Epidermal melanocyte (primary cell): ENCODE measurements around the gene C1S.
"Not testable (repeated sequence)": the region's sequence is repeated elsewhere in the genome, so short reads cannot be mapped to it uniquely, and the experiment has no call there.

ENCODE experiments used
- DNase-seq: peaks from one replicate; pipeline ENCODE4 v3.0.0; 2011; ENCODE audit warnings: low spot score; ENCODE audit not compliant: insufficient read length

The C1S gene

DNA sequence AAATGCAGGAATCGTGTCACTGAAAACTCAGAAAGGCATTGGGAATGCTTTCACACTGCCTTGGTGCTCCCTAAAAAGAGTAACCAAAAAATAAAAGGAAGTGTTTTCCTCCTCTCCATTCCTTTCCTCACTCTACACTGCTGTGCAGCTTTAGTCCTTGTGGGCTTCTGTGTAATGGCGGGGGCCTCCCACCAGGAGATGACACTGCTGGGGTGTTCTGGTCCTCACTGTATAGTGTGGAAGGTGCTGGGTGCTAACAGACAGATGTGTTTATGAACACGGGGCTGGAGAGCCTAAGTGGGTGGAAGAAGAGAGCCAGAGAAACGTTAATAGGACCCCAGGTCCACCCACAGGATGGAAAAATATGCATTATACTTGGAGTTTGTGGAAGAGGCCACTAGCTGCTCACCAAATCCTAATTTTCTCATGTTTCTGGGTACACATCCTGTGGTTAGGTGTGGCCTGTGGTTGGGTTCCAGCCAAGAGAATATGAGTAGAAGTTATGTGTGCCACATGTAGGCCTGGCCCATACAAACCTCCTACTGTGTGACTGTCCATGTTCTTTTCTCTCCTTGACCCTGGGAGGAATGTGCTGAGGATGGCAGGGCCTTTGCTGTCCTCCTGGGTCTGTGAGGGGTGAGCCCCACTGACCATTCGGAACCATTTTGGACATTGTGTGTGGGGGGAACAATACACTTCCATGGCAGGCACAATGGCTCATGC is 14.0 kb upstream of the C1S start:
- DNase-seq = no peak

DNA sequence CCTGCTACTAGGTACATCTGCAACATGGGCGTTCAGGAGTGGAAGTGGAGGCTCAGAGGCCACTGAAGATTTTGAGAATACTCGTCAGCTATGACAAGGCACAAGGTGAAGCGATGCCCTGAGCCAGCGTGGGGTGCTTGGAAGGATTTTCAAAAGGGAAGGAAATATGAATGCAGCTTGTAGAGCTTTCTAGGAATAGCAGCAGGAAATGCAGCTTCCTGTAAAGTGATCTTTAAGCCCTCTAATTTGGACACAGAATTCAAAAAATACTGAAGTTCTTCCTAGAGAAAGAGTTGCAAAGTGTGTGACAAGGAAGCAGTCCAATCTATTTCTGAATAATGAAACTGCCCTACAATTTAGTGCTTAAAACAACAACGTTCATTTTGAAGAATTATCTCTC is 13.2 kb upstream of the C1S start:
- no peak for DNase-seq

DNA sequence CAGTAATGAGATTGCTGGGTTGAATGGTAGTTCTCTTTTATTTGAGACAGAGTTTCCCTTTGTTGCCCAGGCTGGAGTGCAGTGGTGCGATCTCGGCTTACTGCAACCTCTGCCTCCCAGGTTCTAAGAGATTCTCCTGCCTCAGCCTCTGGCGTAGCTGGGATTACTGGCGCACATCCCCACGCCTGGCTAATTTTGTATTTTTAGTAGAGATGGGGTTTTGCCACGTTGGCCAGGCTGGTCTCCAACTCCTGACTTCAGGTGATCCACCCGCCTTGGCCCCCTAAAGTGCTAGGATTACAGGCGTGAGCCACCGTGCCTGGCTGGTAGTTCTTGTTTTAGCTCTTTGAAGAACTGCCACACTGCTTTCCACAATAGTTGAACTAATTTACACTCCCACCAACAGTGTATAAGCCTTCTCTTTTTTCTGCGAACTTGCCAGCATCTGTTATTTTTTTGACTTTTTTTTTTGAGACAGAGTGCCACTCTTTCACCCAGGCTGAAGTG is 11.0 kb upstream of the C1S start:
- DNase-seq = not testable (repeated sequence)

DNA sequence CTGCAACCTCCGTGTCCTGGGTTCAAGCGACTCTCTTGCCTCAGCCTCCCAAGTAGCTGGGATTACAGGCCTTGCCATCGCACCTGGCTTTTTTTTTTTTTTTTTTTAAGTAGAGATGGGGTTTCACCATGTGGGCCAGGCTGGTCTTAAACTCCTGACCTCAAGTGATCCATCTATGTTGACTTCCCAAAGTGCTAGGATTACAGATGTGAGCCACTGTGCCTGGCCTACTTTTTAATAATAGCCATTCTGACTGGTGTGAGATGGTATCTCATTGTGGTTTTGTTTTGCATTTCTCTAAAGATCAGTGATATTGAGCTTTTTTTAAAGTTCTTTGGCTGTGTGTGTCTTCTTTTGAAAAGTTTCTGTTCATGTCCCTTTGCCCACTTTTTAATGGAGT is 10.5 kb upstream of the C1S start:
- DNase-seq = not testable (repeated sequence)

DNA sequence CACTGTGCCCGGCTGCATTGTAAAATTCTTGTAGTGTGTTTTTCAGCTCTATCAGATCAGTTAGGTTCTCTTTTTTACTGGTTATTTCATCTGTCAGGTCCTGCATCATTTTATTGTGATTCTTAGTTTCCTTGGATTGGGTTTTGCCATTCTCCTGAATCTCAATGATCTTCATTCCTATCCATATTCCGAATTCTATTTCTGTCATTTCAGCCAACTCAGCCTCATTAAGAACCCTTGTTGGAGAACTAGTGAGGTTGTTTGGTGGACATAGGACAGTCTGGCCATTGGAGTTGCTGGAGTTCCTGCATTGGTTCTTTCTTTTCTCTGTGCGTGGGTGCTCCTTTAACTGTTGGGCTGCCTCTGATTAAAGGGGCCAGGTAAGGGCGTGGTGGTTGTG is 5.6 kb upstream of the C1S start:
- no peak for DNase-seq

DNA sequence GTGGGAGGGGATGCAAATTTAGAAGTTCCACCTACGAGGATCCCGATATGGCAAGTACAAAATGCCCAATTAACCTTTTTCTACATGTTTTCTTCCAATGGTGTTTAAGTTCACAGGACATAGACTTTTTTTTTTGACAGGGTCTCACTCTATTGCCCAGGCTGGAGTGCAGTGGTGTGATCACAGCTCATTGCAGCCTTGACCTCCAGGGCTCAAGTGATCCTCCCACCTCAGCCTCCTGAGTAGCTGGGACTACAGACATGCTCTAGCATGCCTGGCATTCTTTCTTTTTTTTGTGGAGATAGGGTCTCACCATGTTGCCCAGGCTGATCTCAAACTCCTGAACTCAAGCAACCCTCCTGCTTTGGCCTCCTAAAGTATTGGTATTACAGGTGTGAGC is 4.8 kb upstream of the C1S start:
- DNase-seq = not testable (repeated sequence)

DNA sequence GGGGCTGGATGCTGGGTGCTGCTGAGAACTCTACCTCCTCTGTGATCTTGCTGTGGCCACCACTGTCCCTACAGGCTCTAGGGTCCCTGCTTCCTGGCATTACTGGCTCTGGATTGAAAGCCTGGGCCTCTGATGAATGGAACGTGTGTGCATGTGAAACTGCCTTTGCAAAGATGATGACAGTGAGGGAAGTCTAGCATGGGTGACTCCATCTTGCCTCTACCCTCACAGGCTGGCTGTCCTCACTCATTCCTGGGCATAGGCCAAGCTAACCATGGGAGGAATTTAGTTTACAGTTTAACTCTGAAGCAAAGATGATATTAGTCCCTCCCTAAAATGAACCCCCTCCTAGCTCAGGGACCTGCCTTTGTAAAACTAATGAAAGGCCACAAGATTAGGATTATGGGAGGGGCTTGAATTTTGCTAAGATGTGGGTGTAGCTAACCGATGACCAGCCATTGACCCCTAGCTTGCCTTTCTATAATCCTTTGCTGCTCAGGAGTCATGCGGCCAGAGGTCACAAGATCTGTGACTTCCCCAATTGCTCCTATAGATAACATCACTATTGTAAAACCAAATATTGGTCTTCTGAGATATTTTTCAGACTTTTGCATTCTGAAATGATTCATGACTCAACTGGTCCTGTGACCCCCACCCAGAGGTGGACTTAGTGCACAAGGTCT is 2.2 kb upstream of the C1S start:
- no peak for DNase-seq

DNA sequence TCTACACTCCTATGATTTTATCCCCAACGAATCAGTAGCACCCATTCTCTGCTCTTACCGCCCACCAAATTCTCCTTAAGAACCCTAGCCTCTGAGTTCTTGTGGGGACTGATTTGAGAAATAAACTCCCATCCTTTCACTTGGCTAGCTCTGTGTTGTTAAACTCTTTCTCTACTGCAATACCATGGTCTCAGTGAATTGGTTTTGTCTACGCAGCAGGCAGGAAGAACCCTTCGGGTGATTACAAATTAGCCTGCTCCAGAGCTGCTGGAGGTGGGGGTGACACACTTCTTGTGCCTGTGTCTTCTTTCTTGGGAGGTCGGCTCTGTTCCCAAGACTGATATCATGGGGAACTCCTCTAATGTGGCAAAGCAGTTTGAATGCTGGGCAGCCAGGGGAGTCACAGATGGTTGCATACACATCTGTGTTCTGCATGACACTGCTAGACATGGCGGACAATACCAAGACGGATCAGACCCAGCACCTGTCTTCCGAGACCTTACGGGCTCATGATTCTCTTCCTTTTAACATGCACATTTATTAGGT is 1.6 kb upstream of the C1S start:
- DNase-seq = no peak

DNA sequence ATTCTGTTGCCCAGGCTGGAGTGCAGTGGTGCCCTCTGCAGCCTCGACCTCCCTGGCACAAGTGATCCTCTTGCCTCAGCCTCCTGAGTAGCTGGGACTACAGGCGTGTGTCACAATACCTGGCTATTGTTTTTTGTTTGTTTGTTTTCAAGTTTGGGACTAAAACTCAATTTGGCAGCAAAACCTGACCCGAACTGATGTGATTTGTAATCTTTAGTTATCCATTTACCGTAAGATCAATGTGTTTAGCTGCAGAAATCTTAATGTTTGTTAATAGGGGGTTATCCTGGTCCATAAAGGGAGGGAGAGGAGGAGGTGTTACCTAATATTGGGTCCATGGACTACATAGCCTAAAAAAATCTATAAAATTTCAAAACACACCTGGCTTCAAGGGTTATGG is 738 bp upstream of the C1S start:
- DNase-seq = no peak

DNA sequence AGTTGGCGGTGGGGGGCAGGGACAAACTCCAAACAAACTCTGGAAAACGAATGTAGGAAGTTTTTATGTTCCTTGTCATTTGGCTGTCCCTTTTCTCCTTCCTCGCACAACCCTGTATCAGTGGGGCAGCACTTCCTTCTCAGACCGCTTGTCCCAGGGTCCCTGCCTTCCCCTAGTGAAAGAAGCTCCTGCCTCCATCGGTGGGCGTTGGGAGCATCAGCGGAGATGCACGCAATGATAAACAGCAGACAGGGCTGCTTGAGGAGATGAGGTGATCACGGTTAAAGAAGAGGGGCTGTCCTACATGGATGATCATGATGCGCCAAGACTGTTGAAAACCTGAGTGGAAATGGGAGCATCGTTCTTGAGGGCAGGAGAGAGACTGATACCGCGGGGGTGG is 620 bp downstream of the C1S start:
- no peak for DNase-seq

DNA sequence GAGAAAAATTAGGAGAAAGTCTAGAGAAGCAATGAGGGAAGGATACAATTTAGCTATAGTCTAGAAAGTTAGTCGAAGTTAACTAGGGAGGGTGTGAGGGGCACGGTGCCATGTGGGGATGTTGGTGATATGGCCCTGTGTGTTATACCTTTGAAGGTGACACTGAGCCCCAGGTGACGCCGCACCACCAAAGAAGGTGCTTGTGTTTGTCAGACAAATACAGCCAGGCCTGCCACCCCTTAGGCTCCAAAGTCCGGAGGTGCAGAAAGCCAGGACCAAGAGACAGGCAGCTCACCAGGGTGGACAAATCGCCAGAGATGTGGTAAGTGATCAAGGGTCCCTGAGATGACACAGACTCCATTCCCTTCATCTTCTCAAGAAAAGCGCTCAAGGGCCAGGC is 1.1 kb downstream of the C1S start:
- no peak for DNase-seq

DNA sequence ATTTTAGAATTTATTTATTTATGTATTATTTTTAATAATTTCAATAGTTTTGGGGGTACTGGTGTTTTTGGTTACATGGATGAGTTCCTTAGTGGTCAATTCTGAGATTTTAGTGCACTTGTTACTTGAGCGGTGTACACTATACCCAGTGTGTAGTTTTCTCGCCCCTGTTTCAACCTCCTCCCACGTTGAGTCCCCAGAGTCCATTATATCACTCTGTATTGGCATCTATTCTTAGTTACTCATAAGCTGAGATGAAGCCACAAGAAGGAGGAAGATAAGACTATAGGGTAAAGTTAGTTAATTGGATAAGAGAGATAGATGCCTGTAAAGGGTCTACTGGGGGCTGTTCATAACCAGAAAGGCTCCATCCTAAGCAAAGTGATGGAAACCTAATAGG is 4.0 kb downstream of the C1S start:
- no peak for DNase-seq

DNA sequence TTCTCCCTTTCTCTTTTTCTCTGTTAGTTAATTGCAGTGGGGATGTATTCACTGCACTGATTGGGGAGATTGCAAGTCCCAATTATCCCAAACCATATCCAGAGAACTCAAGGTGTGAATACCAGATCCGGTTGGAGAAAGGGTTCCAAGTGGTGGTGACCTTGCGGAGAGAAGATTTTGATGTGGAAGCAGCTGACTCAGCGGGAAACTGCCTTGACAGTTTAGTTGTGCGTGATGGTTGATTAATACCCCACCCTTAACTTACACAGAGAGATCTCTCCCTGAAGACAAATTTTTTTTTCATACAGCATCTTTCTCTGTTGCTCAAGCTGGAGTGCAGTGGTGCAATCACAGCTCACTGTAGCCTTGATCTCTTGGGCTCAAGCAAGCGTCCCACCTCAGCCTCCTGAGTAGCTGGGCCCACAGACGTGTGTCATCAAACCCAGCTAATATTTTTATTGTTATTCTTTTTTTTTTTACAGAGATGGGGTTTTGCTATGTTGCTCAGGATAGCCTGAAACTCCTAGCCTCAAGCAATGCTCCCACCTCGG is 4.6 kb downstream of the C1S start:
- no peak for DNase-seq

DNA sequence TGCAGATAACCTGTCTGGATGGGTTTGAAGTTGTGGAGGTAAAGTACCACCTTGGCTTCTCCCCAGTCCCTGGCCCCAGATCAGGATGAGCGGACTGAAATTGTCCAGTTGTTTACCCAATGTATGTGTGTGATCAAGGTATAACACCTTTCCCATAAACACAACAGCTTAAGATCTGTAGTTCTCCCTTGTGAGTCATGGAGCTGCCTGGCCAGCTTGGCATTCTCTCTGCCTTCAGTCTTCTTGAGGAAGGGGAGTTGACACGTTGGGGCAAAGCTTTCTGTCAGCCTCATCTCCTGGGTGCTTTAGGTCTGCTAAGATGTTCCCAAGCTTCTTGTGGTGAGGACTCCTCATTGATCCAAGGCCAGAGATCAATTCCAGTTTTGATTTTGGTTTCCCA is 6.1 kb downstream of the C1S start:
- DNase-seq = no peak

DNA sequence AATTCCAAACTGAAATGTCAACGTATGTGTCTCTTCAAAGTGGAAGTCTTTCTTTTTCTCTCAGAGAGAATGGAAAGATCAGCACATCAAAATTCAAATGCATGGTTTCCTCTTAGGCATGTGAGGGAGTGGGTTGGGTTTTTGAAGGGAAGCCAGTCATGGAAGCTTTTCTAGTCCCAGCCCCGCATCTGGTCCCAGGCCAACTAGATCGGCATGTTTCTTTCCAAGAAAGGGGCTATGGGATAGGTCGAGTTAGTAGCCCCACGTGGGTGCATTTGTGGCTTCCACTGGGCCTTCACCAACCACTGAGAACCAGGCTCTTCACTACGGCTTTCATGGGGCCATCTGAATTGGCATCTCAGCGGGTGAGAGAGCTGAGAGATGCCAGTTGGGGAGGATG is 6.6 kb downstream of the C1S start:
- no peak for DNase-seq

DNA sequence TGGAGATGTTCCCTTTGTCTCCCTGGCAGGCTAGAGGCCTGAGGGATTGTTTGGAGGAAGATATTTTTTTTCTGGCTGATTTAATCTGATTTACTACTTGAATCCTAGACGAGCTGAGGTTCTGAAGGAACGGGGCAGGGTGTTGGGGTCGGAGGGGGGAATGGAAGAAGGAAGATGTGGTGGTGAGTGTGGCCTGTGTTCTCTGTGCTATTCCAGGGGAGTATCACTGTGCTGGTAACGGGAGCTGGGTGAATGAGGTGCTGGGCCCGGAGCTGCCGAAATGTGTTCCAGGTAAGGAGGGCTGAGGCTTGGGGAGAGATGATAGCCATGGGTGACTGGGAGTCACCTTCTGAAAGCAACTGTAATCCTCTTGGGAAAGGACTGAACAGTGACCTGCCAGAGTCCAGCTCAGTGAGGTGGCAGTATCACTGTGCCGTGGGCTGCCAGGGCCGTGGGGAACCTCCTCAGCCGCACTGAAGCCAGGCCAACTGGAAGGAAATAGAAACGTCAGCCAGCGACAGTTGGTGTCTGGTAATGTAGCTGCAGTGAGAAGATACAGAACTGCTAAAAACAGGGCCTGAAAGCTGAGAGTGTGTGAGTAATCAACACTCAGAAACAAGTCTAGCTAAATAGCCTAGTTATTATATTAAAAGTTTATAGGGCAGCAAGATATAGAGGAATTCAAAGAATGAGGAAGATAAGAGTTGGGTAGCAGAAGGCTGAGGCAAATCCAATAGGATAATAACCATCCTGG is 7.9 kb downstream of the C1S start:
- no peak for DNase-seq

DNA sequence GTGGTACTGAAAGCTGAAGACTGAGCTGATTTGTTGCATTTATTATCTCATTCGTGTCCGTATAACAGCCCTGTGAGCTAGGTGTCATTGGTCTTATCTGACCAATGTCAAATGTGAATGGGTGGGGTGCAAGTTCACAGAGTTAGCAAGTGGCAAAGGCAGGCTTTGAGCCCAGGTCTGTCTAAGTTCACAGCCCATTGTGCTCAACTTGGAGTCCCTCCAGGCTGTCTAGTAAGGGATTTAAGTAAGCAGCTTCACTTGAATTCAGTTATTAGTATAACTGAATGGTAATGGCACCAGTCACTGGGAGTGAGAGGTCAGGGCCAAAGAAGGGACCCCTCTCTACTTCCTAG is 8.5 kb downstream of the C1S start:
- DNase-seq = no peak

DNA sequence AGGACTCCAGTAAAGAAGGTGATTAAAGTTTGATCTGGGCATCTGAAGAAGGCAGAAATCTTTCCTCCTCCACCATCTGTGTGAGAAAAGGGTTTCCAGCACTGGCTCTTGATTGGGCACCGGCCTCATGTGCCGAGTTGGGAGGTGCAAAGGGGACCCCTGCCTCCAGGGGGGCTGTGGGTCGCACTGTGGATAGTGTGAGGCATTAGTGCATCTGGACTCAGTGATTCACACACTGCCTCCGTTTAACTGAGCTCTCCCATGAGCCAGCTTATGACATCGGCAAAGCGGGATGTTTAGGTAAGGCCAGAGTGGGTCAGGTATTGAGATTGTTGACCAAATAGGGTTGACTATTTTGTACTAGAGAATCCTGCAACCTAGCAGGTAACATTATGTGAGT is 8.9 kb downstream of the C1S start:
- no peak for DNase-seq

DNA sequence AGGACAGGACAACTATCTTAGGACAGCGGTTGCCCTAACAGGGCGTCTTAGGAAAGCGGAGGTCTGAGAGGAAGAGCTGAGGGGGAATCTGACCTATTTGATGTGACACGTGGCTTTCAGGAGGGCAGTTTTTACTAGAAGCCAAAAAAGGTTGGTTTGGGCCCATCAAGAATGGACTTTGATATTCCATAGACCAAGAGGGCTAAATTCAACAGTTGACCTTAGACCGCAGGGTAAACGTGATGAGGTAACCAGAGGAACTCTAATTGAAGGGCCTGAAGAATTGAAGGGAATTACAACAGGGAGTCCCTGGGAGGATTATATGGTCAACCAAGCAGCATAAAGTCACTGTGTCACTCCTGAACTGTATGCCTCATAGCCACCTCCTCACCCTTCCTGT is 11.5 kb downstream of the C1S start:
- DNase-seq = no peak

DNA sequence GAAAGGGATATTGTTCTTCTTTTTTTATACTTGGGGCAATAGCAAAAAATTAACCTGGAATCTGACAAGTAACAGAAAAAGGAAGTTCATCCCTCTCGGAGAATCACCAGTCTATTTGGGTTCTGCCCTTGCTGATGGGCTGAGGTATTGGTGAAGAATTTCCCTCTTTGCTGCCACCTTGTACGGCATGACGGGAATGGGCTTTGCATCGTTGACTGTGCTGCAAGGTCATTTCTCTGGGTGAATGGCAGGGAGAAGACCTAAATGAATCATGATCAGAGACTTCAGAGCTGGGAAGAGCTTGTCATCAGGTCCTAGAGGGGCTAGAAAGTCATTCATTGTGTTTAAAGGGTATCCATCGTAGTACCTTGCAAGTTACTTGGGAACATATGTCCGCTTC is 12.0 kb downstream of the C1S start:
- no peak for DNase-seq

DNA sequence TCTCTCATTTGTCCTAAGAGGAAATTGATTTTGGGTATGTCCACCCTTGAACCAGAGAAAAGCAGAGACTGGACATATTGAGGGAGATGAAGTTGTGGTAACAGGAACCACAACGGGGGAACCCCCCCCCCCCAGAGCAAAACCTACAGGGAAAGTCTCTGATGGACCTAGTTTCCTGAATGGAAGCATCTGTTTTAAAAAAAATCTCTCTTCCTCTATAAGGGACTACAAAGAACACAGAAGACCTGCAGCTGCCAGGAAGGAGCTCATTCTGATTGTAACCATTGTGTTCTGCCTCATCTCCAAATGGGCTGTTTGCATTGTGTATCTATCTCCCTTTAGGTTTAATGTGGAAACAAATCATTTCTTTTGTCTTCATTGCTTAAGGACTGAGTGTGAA is 13.4 kb downstream of the C1S start:
- no peak for DNase-seq

DNA sequence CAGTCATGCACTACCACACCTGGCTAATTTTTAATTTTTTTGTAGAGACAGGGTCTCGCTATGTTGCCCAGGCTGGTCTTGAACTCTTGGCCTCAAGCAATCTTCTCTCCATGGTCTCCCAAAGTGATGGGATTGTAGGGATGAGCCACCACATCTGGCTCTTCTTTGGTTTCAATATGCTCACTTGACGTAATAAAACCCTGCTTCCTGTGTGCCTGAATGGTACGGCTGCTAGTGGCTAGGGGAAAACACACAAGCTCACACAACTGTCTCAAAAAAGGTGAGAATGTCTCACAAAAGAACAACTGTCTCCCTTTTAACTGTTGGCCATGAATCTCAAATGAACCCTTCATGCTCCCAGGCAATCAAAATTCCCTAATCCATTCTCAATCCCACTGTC is 15.0 kb downstream of the C1S start:
- no peak for DNase-seq
